Measurements from ENCODE around the gene FOXO3. TPM values are rescaled to one million over a fixed set of nuclear protein-coding genes. Genes with fewer than 3 reads are reported as not detected.

The FOXO3 gene
- total RNA-seq, 1 experiment from 2014 or later: 43.8 TPM

GRCh38 chr6:108596956-108597355, 36.2 kb downstream of the FOXO3 start:
- no peaks in the 10 kb centered on the region for H3K9me3 ChIP-seq (ENCODE audit: control insufficient read depth, insufficient read depth, low read depth, low read length)
- in situ Hi-C loops (cut with HindIII; ENCODE audit: low pct_unique_long_range_greater_than_20kb, low sequenced_read_pairs): no loop called here
- no peak for TF ChIP-seq SIN3A (IDR thresholded peaks at IDR 0.05; ENCODE audit: borderline replicate concordance, insufficient read depth, low read depth, low read length)
- no peak for TF ChIP-seq CTCF (IDR thresholded peaks at IDR 0.05)
- TF ChIP-seq TCF7L2 (IDR thresholded peaks at IDR 0.05; ENCODE audit: low read depth, low read length): no peak
- TF ChIP-seq POLR2AphosphoS5 (IDR thresholded peaks at IDR 0.05; ENCODE audit: low read depth, low read length): no peak
- no peak for TF ChIP-seq REST (IDR thresholded peaks at IDR 0.05; ENCODE audit: insufficient read depth in 1 of 2, low read depth in 2 of 2, low read length in 1 of 2)
- DNase-seq (ENCODE audit: low read depth, low spot score) (no peak), ATAC-seq (no peak)
- CTCF ChIA-PET: no interaction called here
- peaks cover 12% of the 10 kb centered on the region; the same call in 1 of the 2 replicates for H3K4me1 ChIP-seq (ENCODE audit: control insufficient read depth, insufficient read depth, low read length)
- POLR2A ChIA-PET: interaction anchor here (0.6 kb wide), 1 partner anchor 17 kb away, joined by 5 read pairs; no protein-coding TSS in a partner anchor
- no peak overlapping the region for H3K4me3 ChIP-seq (ENCODE audit: low read depth in 2 of 2, low read length in 2 of 2)
- intact Hi-C loops (cut with micrococcal nuclease; ENCODE audit: unreplicated experiment): no loop called here
- no peak overlapping the region for H3K27ac ChIP-seq (ENCODE audit: low read length)
- H3K36me3 ChIP-seq (ENCODE audit: control insufficient read depth, insufficient read depth, low read length): no peaks in the 10 kb centered on the region
- H3K27me3 ChIP-seq (ENCODE audit: control insufficient read depth, insufficient read depth, low read length): no peaks in the 10 kb centered on the region
- no TSS peak for BruUV-seq (replicated peaks)

GRCh38 chr6:108597572-108598304, 37.0 kb downstream of the FOXO3 start:
- H3K9me3 ChIP-seq (ENCODE audit: control insufficient read depth, insufficient read depth, low read depth, low read length): no peaks in the 10 kb centered on the region
- H3K27ac ChIP-seq (ENCODE audit: low read length): no peak overlapping the region
- POLR2A ChIA-PET: interaction anchor here (0.6 kb wide), 1 partner anchor 18 kb away, joined by 5 read pairs; no protein-coding TSS in a partner anchor
- CTCF ChIA-PET: no interaction called here
- H3K36me3 ChIP-seq (ENCODE audit: control insufficient read depth, insufficient read depth, low read length): no peaks in the 10 kb centered on the region
- no peak for TF ChIP-seq TCF7L2 (IDR thresholded peaks at IDR 0.05; ENCODE audit: low read depth, low read length)
- no peak for TF ChIP-seq CTCF (IDR thresholded peaks at IDR 0.05)
- no peak for TF ChIP-seq POLR2AphosphoS5 (IDR thresholded peaks at IDR 0.05; ENCODE audit: low read depth, low read length)
- TF ChIP-seq REST (IDR thresholded peaks at IDR 0.05; ENCODE audit: insufficient read depth in 1 of 2, low read depth in 2 of 2, low read length in 1 of 2): no peak
- TF ChIP-seq SIN3A (IDR thresholded peaks at IDR 0.05; ENCODE audit: borderline replicate concordance, insufficient read depth, low read depth, low read length): no peak
- H3K4me1 ChIP-seq (ENCODE audit: control insufficient read depth, insufficient read depth, low read length): peaks cover 10% of the 10 kb centered on the region; the same call in 1 of the 2 replicates
- no peaks in the 10 kb centered on the region for H3K27me3 ChIP-seq (ENCODE audit: control insufficient read depth, insufficient read depth, low read length)
- H3K4me3 ChIP-seq (ENCODE audit: low read depth in 2 of 2, low read length in 2 of 2): no peak overlapping the region
- DNase-seq (ENCODE audit: low read depth, low spot score): no peak
- no peak for ATAC-seq
- no TSS peak for BruUV-seq (replicated peaks)
- intact Hi-C loops (cut with micrococcal nuclease; ENCODE audit: unreplicated experiment): no loop called here
- in situ Hi-C loops (cut with HindIII; ENCODE audit: low pct_unique_long_range_greater_than_20kb, low sequenced_read_pairs): no loop called here
